GM12801 (cell line): ENCODE measurements around the gene SLC19A1.

Source experiments
- TF ChIP-seq, protein P1 (sequence below): IDR thresholded peaks from one replicate; pipeline ENCODE4 v1.5.1; 2011; ENCODE audit warnings: control low read depth; ENCODE audit not compliant: insufficient read length; ENCODE audit errors: extremely low read depth

The SLC19A1 gene

DNA sequence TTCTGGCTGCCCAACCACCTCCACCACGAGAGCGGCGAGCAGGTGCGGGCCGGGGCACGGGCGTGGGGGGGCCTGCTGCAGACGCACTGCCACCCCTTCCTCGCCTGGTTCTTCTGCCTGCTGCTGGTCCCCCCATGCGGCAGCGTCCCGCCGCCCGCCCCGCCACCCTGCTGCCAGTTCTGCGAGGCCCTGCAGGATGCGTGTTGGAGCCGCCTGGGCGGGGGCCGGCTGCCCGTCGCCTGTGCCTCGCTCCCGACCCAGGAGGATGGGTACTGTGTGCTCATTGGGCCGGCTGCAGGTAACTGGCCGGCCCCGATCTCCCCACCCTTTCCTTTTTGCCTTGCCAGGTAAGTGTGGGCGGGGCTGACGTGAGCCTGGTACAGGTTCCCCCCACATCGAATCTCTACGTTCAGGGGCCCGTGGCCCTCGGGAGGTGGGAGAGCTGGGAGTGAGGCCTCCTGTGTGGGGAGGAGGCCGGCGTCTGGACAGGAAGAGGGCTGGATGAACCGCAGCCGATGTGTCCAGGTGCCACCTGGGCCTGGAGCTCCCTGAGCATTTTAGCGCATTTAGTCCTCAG, 85.6 kb downstream of the SLC19A1 start:
- TF ChIP-seq, protein P1, sequence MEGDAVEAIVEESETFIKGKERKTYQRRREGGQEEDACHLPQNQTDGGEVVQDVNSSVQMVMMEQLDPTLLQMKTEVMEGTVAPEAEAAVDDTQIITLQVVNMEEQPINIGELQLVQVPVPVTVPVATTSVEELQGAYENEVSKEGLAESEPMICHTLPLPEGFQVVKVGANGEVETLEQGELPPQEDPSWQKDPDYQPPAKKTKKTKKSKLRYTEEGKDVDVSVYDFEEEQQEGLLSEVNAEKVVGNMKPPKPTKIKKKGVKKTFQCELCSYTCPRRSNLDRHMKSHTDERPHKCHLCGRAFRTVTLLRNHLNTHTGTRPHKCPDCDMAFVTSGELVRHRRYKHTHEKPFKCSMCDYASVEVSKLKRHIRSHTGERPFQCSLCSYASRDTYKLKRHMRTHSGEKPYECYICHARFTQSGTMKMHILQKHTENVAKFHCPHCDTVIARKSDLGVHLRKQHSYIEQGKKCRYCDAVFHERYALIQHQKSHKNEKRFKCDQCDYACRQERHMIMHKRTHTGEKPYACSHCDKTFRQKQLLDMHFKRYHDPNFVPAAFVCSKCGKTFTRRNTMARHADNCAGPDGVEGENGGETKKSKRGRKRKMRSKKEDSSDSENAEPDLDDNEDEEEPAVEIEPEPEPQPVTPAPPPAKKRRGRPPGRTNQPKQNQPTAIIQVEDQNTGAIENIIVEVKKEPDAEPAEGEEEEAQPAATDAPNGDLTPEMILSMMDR: no peak

DNA sequence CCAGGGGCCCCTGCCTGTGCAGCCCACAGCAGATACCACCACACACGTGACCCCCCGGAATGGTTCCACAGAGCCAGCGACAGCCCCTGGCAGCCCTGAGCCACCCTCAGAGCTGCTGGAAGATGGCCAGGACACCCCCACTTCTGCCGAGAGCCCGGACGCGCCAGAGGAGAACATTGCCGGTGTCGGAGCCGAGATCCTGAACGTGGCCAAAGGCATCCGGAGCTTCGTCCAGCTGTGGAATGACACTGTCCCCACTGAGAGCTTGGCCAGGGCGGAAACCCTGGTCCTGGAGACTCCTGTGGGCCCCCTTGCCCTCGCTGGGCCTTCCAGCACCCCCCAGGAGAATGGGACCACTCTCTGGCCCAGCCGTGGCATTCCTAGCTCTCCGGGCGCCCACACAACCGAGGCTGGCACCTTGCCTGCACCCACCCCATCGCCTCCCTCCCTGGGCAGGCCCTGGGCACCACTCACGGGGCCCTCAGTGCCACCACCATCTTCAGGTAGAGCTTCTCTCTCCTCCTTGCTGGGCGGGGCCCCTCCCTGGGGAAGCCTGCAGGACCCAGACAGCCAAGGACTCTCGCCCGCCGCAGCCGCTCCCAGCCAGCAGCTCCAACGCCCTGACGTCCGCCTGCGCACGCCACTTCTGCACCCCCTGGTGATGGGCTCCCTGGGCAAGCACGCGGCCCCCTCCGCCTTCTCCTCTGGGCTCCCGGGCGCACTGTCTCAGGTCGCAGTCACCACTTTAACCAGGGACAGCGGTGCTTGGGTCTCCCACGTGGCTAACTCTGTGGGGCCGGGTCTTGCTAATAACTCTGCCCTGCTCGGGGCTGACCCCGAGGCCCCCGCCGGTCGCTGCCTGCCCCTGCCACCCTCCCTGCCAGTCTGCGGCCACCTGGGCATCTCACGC, 86.3 kb downstream of the SLC19A1 start:
- TF ChIP-seq, protein P1: no peak

DNA sequence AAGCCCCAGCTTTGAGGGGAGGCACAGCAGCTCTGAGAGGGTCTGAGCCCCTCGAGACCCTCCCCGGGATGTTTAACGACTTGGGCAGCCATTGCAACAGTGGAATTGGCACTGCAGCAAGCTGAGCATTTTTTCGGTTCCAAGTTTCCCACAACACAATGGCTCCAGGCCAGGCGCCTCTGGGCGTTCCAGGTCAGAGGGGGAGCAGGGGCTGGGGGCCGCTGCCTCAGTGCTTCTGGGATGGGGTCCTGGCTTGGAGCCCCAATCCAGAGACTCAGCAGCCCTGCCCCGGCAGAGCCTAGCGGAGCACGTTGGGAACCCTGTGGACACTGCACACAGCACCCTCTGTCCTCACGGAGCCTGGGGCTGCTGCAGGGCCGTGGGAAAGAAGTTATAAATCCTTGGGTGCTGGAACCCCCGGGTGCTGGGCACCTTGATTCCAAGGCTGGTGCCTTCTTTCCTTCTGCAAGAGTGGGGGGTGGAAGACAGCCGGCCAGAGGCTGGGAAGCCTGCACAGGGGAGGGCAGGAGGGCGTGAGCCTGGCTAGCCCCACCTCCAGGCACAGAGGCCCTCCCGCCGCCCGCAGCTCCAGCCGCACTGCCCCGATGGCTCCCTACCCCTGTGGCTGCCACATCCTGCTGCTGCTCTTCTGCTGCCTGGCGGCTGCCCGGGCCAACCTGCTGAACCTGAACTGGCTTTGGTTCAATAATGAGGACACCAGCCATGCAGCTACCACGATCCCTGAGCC, 87.1 kb downstream of the SLC19A1 start:
- TF ChIP-seq, protein P1: no peak

DNA sequence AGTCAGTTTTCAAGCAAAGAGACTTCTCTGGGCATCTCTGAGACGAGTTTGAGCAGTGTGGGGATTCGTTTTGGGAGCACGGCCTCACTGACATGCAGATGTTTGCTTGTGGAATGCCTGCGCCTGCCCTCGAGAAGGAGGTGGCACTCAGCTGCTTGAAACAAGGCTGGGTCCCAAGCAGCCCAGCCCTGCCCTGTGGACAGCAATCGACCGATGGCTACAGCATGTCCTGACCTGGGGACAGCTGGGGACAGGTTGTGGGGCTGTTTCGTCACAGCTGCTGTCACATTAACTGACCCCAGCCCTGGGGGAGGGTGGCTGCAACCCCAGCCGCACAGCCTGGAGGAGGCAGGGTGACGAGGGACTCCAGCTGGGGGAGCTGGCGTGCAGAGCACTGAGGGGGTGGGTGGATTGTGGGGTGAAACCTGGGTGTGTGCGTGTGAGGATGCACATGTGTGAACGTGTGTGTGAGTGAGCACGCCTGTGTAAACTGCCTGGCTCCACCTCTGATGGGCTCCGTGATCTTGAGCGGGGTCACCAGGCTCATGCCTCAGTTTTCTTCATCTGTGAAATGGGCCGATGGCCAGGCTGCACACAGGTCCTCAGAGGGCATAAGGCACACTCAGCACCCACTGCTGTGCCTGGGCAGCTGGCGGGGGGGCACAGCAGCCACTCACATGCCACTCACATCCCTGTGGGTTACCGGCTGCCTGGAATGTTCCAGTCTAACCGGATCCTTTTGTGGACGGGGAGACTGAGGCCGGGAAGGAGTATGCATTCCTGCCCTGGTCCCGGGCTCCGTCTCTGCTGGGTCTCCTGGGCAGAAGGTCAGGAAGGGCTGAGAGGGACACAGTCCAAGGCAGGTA, 87.9 kb downstream of the SLC19A1 start:
- TF ChIP-seq, protein P1: no peak

DNA sequence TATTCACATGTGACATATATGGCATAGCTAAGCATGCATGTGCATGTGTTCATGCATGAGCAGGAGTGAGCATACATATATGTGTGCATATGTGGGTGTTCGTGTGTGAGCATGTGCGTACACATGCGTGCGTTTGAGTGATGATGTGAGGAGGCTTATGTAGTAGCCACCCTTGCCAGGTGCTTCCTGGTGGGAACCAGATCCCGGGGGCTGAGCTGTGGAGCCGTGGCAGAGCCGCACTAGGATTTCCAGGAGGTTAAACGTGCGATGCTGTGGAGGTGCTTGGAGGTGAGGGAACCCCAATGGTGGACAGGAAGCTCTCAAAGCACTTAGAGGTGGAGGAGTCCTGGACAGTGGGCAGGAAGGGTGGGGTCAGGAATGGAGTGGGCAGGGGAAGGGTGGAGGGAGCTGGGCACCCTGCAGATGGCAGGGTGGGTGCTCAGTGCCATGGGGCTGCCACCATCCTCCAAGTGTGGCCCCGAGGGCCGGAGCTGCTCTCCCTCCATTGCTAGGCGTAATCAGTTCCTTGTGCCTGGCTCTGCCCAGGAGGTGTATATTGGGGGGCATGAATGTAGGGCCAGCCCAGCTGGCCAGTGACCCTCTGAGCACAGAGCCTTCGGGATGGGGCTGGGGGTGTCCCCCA, 88.8 kb downstream of the SLC19A1 start:
- TF ChIP-seq, protein P1: no peak

DNA sequence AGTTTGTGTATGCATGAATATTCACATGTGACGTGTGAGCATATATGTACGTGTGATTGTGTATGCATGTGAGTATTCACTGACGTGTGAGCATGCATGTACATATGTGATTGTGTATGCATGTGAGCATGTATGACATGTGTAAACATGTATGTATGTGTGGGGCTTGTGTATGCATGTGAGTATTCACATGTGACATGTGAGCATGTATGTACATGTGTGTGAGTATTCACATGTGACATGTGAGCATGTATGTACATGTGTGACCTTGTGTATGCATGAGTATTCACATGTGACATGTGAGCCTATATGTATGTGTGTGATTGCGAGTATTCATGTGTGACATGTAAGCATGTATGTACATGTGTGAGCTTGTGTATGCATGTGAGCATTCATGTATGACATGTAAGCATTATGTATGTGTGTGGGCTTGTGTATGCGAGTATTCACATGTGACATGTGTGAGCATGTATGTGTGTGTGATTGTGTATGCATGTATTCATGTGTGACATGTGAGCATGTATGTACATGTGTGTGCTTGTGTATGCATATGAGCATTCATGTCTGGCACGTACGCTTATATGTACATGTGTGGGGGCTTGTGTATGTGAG, 89.4 kb downstream of the SLC19A1 start:
- TF ChIP-seq, protein P1: no peak
